Inferior parietal cortex (tissue), 1 donor: ENCODE data around the gene NFATC4.

ENCODE experiments used
- DNase-seq: peaks from one replicate; pipeline ENCODE4 v3.0.0-alpha.2; 2016; ENCODE audit errors: extremely low spot score

The NFATC4 gene

GRCh38 chr14:24388474-24389179, 20.6 kb downstream of the NFATC4 start:
- DNase-seq: no peak

DNA sequence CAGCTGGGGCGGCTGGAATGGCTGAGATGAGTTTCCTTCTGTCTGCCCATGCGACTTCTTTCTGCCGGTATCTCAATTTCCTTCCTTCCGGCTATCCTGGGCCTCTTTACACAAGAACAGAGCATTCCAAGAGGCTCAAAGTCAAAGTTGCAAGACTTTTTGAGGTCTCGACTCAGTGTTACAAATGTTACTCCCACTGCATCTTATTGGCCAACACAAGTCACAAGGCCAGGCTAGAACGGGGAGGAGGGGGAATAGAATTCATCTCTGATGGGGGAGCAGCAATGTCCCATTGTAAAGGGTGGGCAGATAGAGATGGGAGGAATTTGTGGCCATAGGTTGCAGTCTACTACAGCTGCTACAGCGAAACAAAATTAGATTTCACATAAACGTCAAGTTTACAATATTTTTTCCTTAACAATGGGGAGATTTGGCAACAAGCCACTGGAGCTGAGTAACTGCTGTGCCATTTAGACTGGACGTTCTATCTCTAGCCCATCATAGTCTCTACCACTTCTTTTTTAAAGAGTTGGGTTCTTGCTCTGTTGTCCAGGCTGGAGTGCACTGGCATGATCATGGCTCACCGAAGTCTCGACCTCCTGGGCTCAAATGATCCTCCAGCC, 21.4 kb downstream of the NFATC4 start:
- DNase-seq: no peak

DNA sequence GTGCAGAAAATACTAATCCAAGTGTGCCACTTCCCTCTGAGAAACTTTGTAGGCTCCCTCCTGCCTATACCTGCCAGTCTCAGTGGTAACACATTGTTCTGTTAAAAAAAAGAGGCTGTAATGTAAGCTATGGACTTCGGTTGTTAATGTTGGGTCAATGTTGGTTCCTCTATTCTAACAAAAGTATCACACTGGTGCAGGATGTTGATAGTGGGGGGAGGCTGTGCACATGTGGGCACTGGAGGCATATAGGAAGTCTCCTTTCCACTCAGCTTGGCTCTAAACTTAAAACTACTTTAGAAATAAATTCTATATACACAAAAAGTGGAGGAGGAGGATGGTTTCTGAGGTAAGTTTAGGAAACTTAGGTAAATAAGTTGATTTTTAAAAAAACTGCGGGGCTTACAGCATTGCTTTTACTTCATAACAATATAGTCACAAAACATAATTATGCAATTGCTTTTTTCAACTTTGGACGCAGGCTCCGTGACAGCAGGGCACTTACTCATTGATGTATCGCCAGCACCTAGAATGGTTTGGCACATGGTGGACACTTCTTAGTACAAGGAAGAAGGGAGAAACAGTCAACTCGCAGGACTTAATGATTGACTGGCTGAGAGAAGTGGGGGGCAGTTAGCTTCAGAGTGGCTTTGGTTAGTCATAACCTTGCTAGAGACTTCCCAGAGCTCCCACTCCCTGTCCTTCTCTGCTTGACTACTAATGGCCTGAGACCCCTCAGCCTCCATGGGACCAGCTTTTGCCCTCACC, 22.9 kb downstream of the NFATC4 start:
- DNase-seq: no peak

DNA sequence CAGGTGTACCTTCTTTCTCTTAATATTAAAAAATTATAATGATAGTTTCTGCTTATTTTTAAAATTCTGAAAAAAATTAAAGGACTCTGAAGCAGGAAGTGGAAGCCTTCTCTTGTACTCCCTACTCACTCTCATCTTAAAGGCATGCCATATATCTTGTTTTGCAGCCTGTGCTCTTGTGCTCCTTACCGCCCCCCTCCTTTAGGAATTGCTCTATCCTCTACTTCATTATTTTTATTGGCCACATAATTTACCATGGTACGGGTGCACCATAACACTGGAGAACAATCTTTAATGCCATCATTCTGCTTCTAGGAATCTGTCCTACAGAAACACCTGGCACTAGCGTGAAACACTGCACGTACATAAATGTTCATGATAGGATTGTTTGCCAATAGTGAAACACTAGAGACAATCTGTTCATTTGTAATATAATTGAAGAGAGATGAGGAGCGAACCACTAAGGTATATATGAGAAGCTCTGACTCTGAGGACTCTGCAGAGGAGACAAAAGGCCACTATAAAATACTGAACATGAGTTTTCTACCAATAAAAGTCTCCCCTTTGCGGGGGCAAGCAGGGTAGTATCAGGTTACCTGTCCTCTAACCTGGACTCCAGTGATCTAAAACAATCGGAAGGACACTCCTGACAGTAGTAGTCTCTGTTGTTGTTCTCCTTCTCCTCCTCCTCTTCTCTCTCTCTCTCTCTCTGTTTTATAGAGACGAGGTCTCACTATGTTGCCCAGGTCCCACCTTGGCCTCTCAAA, 24.5 kb downstream of the NFATC4 start:
- DNase-seq: no peak

DNA sequence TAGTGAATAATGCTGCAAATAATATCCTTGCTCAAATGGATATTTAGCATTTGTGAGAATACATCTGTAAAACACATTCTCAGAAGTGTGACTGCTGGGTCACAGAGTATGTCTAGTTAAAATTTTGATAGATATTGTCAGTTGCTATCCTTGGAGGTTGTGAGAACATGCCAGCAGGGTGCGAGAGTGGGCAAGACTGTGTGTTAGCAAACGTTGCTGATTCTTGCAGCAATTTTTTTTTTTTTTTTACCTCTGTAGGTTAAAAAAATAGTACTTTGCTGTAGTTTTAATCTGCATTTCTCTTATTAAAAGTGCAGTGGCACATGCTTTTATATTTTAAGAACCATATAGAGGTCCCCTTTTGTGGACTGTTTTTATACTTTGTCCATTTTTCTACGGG, 26.3 kb downstream of the NFATC4 start:
- no peak for DNase-seq

DNA sequence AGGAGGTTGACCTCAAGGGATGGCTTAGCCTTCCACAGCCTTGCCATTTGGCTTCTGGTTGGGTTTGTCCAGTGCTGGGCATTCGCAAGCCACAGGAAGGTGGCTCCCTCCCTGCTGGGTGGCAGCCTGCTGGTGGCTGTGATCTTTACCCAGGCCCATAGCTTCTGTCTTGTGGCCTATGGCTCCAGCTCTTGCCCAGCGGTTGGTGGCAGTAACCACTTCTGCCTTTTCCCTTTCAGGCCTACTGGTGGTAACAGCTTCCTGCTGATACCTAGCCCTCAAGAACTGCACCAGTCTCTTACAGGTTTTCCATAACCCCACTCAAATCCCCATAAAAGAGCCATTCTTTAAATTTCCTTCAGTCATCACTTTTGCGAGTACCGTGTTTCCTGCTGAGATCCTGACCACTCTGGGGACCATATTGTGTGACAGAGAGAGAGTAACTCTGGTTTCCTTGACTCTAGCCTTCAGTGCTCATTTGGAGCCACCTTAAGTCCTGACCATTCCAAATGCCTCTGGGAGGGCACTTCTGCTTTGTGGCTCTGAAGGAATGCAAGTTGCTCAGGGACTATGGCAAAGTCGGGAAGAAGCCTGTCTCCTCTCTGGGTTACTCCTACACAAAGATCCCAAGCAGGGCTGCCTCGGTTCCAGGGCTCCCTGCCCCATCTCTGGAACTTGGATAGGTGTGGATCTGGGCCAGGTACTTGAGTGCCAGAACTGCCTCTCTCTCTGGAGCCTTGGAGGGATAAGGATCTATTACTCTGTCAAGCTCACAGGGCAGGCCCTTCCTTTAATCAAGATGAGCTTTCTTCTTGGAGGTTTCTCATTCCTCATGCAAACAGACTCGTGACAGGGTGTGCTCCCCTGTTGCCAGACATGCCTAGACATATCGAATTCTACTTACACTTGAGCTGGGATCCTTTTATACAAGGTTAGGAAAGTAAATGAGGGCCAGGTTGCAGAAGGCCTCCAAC, 27.9 kb downstream of the NFATC4 start:
- no peak for DNase-seq

GRCh38 chr14:24397639-24398292, 29.8 kb downstream of the NFATC4 start:
- DNase-seq: no peak

DNA sequence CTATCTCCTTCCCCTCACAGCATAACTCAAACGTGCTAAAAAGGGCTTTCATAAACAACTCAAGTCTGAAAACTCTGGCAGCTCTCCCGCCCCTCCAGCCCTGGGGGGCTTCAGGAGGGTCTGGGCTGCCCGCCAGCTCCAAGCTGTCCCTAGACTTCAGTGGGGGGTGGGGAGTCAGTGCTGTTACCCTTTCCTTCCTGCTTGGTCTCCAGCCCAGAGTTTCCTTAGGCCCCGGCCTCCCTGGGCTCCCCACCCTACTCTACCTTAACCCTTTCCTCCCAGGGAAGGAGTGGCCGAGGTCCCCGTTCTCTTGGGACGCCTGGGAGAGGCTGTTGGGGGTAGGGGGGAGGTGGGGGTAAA, 30.3 kb downstream of the NFATC4 start:
- no peak for DNase-seq

- DNase-seq: no peak
These were observed 30.9 kb downstream of the NFATC4 start, which contains the start of gene NYNRIN for GRCh38 chr14:24398653-24399446. Gene NYNRIN, plus strand, starts transcription at chr14:24399003. Its CDS starts 244 bp downstream, at chr14:24399247.

- no peak for DNase-seq
These were observed 31.5 kb downstream of the NFATC4 start for GRCh38 chr14:24399447-24399822.

DNA sequence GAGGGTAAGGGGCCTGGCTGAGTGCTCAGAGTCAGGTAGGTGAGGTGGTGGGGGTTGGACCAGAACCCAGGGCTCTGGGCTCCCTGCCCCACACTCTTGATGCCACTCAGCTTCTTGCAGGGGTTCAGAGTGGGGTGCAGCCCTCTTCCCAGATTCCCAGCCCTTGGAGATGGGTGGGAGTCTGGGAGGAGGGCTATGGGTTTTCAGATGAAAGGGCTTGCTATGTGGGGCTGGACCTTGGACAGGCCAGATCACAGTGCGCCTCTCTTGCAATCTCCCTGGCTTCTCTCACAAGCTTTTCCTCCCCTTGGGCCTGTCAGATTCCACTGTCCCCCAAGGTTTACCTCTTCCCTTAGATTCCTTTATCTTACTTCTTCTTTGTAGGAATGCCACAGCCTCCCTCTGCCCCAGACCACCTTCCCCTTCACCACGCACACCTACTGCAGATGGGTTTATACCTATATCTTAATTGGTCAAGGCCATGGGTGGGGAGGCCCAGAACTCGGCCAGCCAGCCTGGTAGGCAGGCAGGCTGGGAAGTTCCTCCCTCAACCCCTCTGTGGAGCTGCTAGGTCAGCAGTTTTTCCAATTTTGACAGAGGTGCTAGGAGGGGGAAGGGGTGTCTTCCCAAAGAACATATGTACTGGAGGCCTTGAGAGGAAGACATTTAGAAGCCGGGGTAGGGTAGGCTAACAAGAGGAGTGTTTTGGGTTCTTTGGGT, 32.2 kb downstream of the NFATC4 start:
- DNase-seq: no peak

- DNase-seq: no peak
These were observed 34.1 kb downstream of the NFATC4 start for GRCh38 chr14:24401810-24402702.

DNA sequence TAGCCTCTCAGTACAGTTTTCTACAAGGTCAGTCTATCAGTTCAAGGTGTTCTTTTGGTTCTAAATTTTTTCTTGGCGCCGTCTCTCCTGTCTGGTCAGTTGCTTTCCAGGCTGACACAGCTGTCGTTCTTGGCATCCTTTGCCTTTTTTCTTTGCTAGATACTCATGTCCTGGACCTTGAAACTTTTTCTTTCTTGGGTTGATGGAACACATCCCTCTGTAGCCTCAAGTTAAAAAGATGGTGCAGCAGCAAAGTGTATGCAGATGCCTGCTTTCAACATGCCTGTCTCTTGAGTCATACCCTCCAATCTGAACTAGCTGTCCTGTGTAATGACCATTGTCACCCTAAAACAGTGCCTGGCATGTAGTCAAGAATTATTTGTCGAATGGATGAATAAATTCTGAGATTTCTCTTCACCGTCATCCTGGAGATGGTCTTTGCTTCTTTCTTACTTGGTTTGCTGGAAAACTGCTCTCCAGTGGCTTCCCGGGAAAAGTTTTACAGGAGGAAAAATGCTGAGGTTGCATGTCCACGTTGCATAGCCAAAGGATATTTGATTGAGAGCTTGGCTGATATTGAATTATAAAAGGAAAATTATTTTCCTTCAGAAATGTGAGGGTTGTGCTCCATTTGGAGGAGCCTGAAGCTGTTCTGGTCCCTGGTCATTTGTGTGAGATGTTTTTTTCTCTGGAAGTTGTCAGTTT, 35.5 kb downstream of the NFATC4 start:
- DNase-seq: no peak

- DNase-seq: no peak
These were observed 36.8 kb downstream of the NFATC4 start for GRCh38 chr14:24404814-24405213.

DNA sequence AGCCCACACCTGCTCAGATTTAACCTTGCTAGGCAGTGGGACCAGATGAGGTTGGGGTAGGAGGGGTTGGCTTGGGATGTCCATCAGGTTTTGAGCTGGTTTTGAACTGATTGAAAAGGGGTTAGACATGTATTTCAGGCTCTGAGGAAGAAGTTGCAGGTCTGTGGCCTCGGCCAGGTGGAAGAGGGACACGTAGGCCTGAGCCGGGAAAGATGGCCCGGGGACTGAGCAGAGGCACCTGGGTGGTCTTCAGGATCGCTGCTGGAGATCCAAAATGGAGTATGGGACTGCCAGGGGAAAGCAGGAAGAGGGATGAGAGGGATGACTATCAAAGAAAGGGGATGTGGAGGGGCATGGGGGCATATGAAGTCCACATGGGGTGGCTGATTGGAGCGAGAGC, 38.4 kb downstream of the NFATC4 start:
- DNase-seq: no peak

- no peak for DNase-seq
These were observed 39.8 kb downstream of the NFATC4 start for GRCh38 chr14:24407608-24408325.

GRCh38 chr14:24408764-24409163, 40.8 kb downstream of the NFATC4 start:
- DNase-seq: no peak
